HCT116 (cell line): Measurements from ENCODE around the gene TOB2. TPM values are rescaled to one million over a fixed set of nuclear protein-coding genes. Genes with fewer than 3 reads are reported as not detected.

Source experiments
- ATAC-seq: fragments of 200-7000 bp; cut with Tn5 transposase; 2 replicates; pipeline ENCODE4 v1.9.1; 2020; ENCODE audit warnings: mild to moderate bottlenecking, moderate library complexity
- BruUV-seq: library from RNA; stranded (reverse); fragments of 400-500 nt; replicated peaks from 2 replicates; lab custom pipeline; 2021; lab: Mats Ljungman, UMichigan
- CTCF ChIA-PET: fragments of 300-600 bp; sonication (Branson Sonifier 250); formaldehyde crosslinking; loops from one replicate; lab custom pipeline; 2021; ENCODE audit warnings: antibody characterized with exemption; lab: Charles Lee
- POLR2A ChIA-PET: fragments of 300-600, 350-600 bp; sonication (Branson Sonifier 250); formaldehyde crosslinking; loops from one replicate; lab custom pipeline; 2021; ENCODE audit warnings: antibody characterized with exemption; lab: Charles Lee
- RAD21 ChIA-PET, 2 experiments: fragments of 300-600 bp; sonication (Branson Sonifier 250); formaldehyde crosslinking; loops; one replicate each; lab custom pipeline; 2023; ENCODE audit warnings: low total read pairs in 2 of 2; ENCODE audit not compliant: uncharacterized antibody in 2 of 2, unreplicated experiment in 2 of 2, low non-redundant PET in 1 of 2; lab: Charles Lee
- DNase-seq: peaks from one replicate; pipeline ENCODE4 v3.0.0-alpha.2; 2010; ENCODE audit warnings: low read depth, low spot score
- H2AFZ ChIP-seq: fragments of 200-600 bp; shearing (Covaris generic), sonication (generic); 2 replicates; pipeline ENCODE4 v1.6.1; 2017; ENCODE audit warnings: low read depth, mixed run types, mixed read lengths, antibody characterized with exemption, low read length; ENCODE audit not compliant: poor library complexity, severe bottlenecking
- H3K27ac ChIP-seq: 2 replicates; pipeline ENCODE4 v1.5.1; 2012; ENCODE audit warnings: low read depth, low read length
- H3K27me3 ChIP-seq: fragments of 200-600 bp; sonication (generic); 2 replicates; pipeline ENCODE4 v1.6.1; 2016; ENCODE audit warnings: mixed run types, low read length, mixed read lengths; ENCODE audit not compliant: insufficient read depth
- H3K36me3 ChIP-seq, 2 experiments: fragments of 200-500 bp in 1 of 2; fragments of 200-600 bp in 1 of 2; sonication (Bioruptor generic) in 1 of 2; sonication (generic) in 1 of 2; 2 replicates each; pipeline versions ENCODE4 v1.5.1 to v1.6.1; 2014 to 2016; ENCODE audit warnings: low read length in 2 of 2, inconsistent platforms in 1 of 2, mixed read lengths in 1 of 2, mixed run types in 1 of 2; ENCODE audit not compliant: insufficient read depth in 2 of 2, control insufficient read depth in 1 of 2
- H3K4me1 ChIP-seq, 2 experiments: fragments of 200-600 bp in 1 of 2; sonication (generic) in 1 of 2; 2 replicates each; pipeline versions ENCODE4 v1.5.1 to v1.6.1; 2012 to 2017; ENCODE audit warnings: low read length in 2 of 2, inconsistent platforms in 1 of 2, mild to moderate bottlenecking in 1 of 2, mixed read lengths in 1 of 2, mixed run types in 1 of 2, moderate library complexity in 1 of 2; ENCODE audit not compliant: insufficient read depth in 2 of 2, control insufficient read depth in 1 of 2
- H3K4me2 ChIP-seq: fragments of 200-600 bp; sonication (generic); 2 replicates; pipeline ENCODE4 v1.6.1; 2017; ENCODE audit warnings: mixed run types, low read length, mixed read lengths
- H3K4me3 ChIP-seq, 2 experiments: fragments of 200-600 bp in 1 of 2; sonication (generic) in 1 of 2; replicated peaks in 1 of 2; 2 replicates each; pipeline ENCODE4 v1.5.1; 2011 to 2016; ENCODE audit warnings: low read length in 2 of 2, control low read depth in 1 of 2, low read depth in 1 of 2, mild to moderate bottlenecking in 1 of 2, mixed read lengths in 1 of 2, mixed run types in 1 of 2
- H3K79me2 ChIP-seq: fragments of 200-600 bp; sonication (generic); 2 replicates; pipeline ENCODE4 v1.6.1; 2017; ENCODE audit warnings: mild to moderate bottlenecking, mixed run types, low read length, moderate library complexity, mixed read lengths; ENCODE audit not compliant: insufficient read depth
- H3K9ac ChIP-seq: fragments of 200-600 bp; sonication (generic); 2 replicates; pipeline ENCODE4 v1.6.1; 2016; ENCODE audit warnings: low read length, mixed read lengths
- H3K9me2 ChIP-seq: fragments of 200-600 bp; sonication (generic), shearing (Covaris generic); 2 replicates; pipeline ENCODE4 v1.6.1; 2017; ENCODE audit warnings: mixed run types, mild to moderate bottlenecking, moderate library complexity; ENCODE audit not compliant: insufficient read depth
- H3K9me3 ChIP-seq, 2 experiments: fragments of 200-500 bp in 1 of 2; fragments of 200-600 bp in 1 of 2; sonication (Bioruptor generic) in 1 of 2; sonication (generic) in 1 of 2; 2 replicates each; pipeline ENCODE4 v1.6.1; 2014 to 2017; ENCODE audit warnings: low read length in 2 of 2, mixed read lengths in 2 of 2, inconsistent platforms in 1 of 2, low read depth in 1 of 2, mild to moderate bottlenecking in 1 of 2, mixed run types in 1 of 2, moderate library complexity in 1 of 2; ENCODE audit not compliant: control insufficient read depth in 1 of 2, insufficient read depth in 1 of 2
- H4K20me1 ChIP-seq: fragments of 200-600 bp; sonication (generic), shearing (Covaris generic); 2 replicates; pipeline ENCODE4 v1.6.1; 2017; ENCODE audit warnings: mixed run types, mild to moderate bottlenecking, moderate library complexity; ENCODE audit not compliant: insufficient read depth
- CBX3 ChIP-seq: IDR thresholded peaks from 2 replicates; pipeline ENCODE4 v1.6.1; 2012; ENCODE audit warnings: low read depth
- FOSL1 ChIP-seq: IDR thresholded peaks from 2 replicates; pipeline ENCODE4 v1.6.1; 2012; ENCODE audit warnings: low read depth
- POLR2AphosphoS5 ChIP-seq: IDR thresholded peaks from 2 replicates; pipeline ENCODE4 v1.6.1; 2011; ENCODE audit warnings: mild to moderate bottlenecking, low read depth, low read length, moderate library complexity
- REST ChIP-seq: IDR thresholded peaks from 2 replicates; pipeline ENCODE4 v1.6.1; 2012; ENCODE audit warnings: low read depth
- TCF7L2 ChIP-seq: IDR thresholded peaks from 2 replicates; pipeline ENCODE4 v1.7.0; 2011; ENCODE audit warnings: borderline replicate concordance, inconsistent platforms; ENCODE audit not compliant: insufficient read depth, insufficient read length; ENCODE audit errors: extremely low read depth
- intact Hi-C: fragments of 100-400 bp; cut with micrococcal nuclease; formaldehyde crosslinking; loops from 2 replicates; pipeline ENCODE4 v1.10.0; 2022
- total RNA-seq: library from RNA; stranded (reverse); gene quantifications from one replicate; pipeline ENCODE4 v1.2.1, GENCODE V29; 2021; ENCODE audit not compliant: unreplicated experiment
- TF ChIP-seq, protein P1 (sequence below): IDR thresholded peaks from 2 replicates; pipeline ENCODE4 v1.6.1; 2011; ENCODE audit warnings: mild to moderate bottlenecking, low read length, moderate library complexity; ENCODE audit not compliant: insufficient replicate concordance; ENCODE audit errors: extremely low read depth

Gene TOB2
- total RNA-seq, 1 experiment from 2014 or later: 55.2 TPM

DNA sequence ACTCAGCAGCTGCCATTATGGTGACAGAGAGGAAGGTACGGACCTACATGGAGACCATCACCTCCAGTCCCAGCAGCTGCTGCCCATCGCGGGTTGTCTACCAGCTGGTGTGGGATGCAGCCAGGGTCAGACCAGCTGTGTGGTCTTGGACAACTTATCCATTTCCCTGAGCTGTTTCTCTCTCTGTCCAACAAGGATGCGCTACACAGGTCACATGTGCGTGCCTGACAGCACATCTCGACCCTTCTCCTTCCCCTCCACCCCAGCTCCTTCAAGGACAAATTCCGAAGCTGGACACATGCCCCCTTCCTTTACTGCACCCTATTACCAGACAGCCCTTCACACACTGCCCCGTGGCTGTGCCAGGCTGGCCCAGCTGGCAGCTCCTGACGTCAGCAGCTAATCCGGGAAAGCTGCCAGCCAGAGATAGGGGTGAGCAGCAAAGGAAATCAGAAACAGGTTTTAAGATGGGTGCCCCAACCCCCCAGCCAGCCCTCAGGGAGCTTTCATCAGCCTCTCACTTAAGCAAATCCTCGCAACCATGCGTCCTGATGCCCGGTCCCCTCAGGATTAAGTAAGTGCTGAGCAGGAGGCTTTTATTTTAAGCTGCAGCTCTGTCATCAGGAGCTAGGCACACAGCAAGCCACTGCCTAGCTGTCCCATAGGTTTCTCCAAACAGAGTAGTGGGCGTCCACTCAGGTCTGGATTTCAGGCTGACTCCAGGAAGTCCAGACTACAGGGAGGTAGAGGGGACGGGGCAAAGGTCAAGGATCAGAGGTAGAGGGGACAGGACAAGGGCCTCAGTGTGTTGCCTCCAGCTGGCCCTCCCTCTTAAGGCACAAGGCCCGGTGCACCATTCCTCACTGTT lies 44.6 kb downstream of the TOB2 start (continued):
- no peak for TF ChIP-seq TCF7L2

DNA sequence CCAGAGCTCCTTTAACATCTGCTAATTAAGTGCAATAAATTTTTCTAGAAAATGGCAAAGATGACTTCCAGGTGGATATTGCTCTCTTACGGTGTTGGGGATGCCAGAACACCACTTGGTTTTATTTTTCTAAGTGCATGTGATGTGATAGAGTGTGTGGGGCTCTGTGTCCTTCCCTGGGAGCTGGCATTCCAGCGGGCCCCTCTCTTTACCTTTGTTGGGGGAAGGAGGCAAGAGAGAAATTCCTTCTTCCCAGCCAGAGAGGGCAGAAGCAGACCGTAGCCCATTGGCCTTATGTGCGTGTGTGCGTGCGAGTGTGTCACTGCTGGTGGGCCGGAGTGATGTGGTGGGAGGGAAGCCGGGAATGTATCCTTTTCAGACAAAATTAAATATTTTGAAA lies 47.7 kb downstream of the TOB2 start:
- Histone ChIP-seq H3K36me3 (peaks cover 6 to 9% of the 10 kb centered on the region in 2 experiments; a peak in 2 of 4 replicates), H3K4me1 (peaks cover 11 to 15% of the 10 kb centered on the region in 2 experiments), H3K27me3 (no peaks in the 10 kb centered on the region), H3K9me3 (no peaks in the 10 kb centered on the region), H3K4me2 (no peak overlapping the region), H4K20me1 (no peaks in the 10 kb centered on the region), H3K79me2 (no peaks in the 10 kb centered on the region), H3K9me2 (no peaks in the 10 kb centered on the region), H2AFZ (no peak overlapping the region), H3K4me3 (no peak overlapping the region), H3K9ac (no peak overlapping the region), H3K27ac (no peak overlapping the region)
- intact Hi-C loops: no loop called here
- POLR2A ChIA-PET: no interaction called here
- no TSS peak for BruUV-seq
- no peak for TF ChIP-seq FOSL1
- TF ChIP-seq, protein P1, sequence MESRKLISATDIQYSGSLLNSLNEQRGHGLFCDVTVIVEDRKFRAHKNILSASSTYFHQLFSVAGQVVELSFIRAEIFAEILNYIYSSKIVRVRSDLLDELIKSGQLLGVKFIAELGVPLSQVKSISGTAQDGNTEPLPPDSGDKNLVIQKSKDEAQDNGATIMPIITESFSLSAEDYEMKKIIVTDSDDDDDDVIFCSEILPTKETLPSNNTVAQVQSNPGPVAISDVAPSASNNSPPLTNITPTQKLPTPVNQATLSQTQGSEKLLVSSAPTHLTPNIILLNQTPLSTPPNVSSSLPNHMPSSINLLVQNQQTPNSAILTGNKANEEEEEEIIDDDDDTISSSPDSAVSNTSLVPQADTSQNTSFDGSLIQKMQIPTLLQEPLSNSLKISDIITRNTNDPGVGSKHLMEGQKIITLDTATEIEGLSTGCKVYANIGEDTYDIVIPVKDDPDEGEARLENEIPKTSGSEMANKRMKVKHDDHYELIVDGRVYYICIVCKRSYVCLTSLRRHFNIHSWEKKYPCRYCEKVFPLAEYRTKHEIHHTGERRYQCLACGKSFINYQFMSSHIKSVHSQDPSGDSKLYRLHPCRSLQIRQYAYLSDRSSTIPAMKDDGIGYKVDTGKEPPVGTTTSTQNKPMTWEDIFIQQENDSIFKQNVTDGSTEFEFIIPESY: no peak
- TF ChIP-seq REST: no peak
- TF ChIP-seq CBX3: no peak
- TF ChIP-seq POLR2AphosphoS5: no peak
- CTCF ChIA-PET: no interaction called here
- no peak for DNase-seq
- RAD21 ChIA-PET: no interaction called here
- ATAC-seq: no peak
